Progenitor cell of endocrine pancreas (in vitro differentiated cells): ENCODE data around the gene COQ9. TPM values are rescaled to one million over a fixed set of nuclear protein-coding genes. Genes with fewer than 3 reads are reported as not detected.

Source experiments
- DNase-seq: peaks from one replicate; pipeline ENCODE4 v3.0.0; 2021; ENCODE audit warnings: low spot score; ENCODE audit not compliant: unreplicated experiment
- H3K27ac Mint-ChIP-seq: 2 replicates; pipeline ENCODE4 v1.8.0; 2021; ENCODE audit warnings: mild to moderate bottlenecking, moderate library complexity, mixed read lengths
- H3K27me3 Mint-ChIP-seq: 2 replicates; pipeline ENCODE4 v1.8.0; 2021; ENCODE audit warnings: mixed read lengths
- H3K36me3 Mint-ChIP-seq: 2 replicates; pipeline ENCODE4 v1.8.0; 2022; ENCODE audit warnings: mixed read lengths; ENCODE audit not compliant: insufficient read depth
- H3K4me1 Mint-ChIP-seq: 2 replicates; pipeline ENCODE4 v1.8.0; 2021; ENCODE audit warnings: low read depth, mixed read lengths
- H3K4me3 Mint-ChIP-seq: 2 replicates; pipeline ENCODE4 v1.8.0; 2021; ENCODE audit warnings: low read depth, mild to moderate bottlenecking, moderate library complexity, mixed read lengths
- H3K9me3 Mint-ChIP-seq: 2 replicates; pipeline ENCODE4 v1.8.0; 2021; ENCODE audit warnings: low read depth, mixed read lengths
- CTCF ChIP-seq: fragments of 200-600 bp; sonication (generic); IDR thresholded peaks from one replicate; pipeline ENCODE4 v1.5.0; 2021; ENCODE audit warnings: antibody characterized with exemption, mild to moderate bottlenecking; ENCODE audit not compliant: unreplicated experiment
- total RNA-seq: library from RNA; stranded (reverse); gene quantifications from 2 replicates; pipeline ENCODE4 v1.2.1, GENCODE V29; 2021

COQ9 gene
- total RNA-seq, 1 donor from 2014 or later, result 70.2 TPM

- Mint-ChIP-seq H3K27ac (no peak overlapping the region), H3K27me3 (peaks cover 2% of the 10 kb centered on the region), H3K4me3 (no peak overlapping the region), H3K4me1 (peaks cover 35% of the 10 kb centered on the region), H3K36me3 (peaks cover 6% of the 10 kb centered on the region), H3K9me3 (no peaks in the 10 kb centered on the region)
- no peak for DNase-seq
- TF ChIP-seq CTCF, result no peak
Observed at GRCh38 chr16:57476546-57477410, 29.5 kb downstream of the COQ9 start.

- DNase-seq, result no peak
- Mint-ChIP-seq H3K4me3 (no peak overlapping the region), H3K27me3 (peaks cover 2% of the 10 kb centered on the region), H3K27ac (no peak overlapping the region), H3K9me3 (no peaks in the 10 kb centered on the region), H3K4me1 (peaks cover 26% of the 10 kb centered on the region), H3K36me3 (peaks cover 3% of the 10 kb centered on the region)
- TF ChIP-seq CTCF, result no peak
Observed at GRCh38 chr16:57477531-57478202, 30.4 kb downstream of the COQ9 start.

- H3K9me3 Mint-ChIP-seq, result no peaks in the 10 kb centered on the region
- H3K27ac Mint-ChIP-seq, result peak overlapping the region; percentile 70
- DNase-seq, result no peak
- H3K4me1 Mint-ChIP-seq, result peaks cover 24% of the 10 kb centered on the region
- H3K4me3 Mint-ChIP-seq, result peak overlapping the region; percentile 66
- peaks cover 2% of the 10 kb centered on the region for H3K27me3 Mint-ChIP-seq
- TF ChIP-seq CTCF, result no peak
- H3K36me3 Mint-ChIP-seq, result peaks cover 3% of the 10 kb centered on the region
Observed at GRCh38 chr16:57478396-57479204, 31.3 kb downstream of the COQ9 start.

GRCh38 chr16:57479205-57479975 lies 32.1 kb downstream of the COQ9 start:
- H3K27me3 Mint-ChIP-seq, result peaks cover 2% of the 10 kb centered on the region
- no peaks in the 10 kb centered on the region for H3K9me3 Mint-ChIP-seq
- H3K36me3 Mint-ChIP-seq, result peaks cover 3% of the 10 kb centered on the region
- no peak for TF ChIP-seq CTCF
- H3K4me1 Mint-ChIP-seq, result peaks cover 27% of the 10 kb centered on the region
- no peak overlapping the region for H3K27ac Mint-ChIP-seq
- H3K4me3 Mint-ChIP-seq, result peak overlapping the region; percentile 73
- DNase-seq, result no peak
